IPS DF 4.7 (cell line): ENCODE data around the gene LRG1.
"Not testable (repeated sequence)": the region's sequence is repeated elsewhere in the genome, so short reads cannot be mapped to it uniquely, and the experiment has no call there.

Source experiments
- DNase-seq: peaks from one replicate; pipeline ENCODE4 v3.0.0-alpha.2; 2013; ENCODE audit warnings: low spot score; ENCODE audit errors: extremely low read depth

Gene LRG1

GRCh38 chr19:4529924-4530522 is 9.8 kb downstream of the LRG1 start:
- DNase-seq = no peak

DNA sequence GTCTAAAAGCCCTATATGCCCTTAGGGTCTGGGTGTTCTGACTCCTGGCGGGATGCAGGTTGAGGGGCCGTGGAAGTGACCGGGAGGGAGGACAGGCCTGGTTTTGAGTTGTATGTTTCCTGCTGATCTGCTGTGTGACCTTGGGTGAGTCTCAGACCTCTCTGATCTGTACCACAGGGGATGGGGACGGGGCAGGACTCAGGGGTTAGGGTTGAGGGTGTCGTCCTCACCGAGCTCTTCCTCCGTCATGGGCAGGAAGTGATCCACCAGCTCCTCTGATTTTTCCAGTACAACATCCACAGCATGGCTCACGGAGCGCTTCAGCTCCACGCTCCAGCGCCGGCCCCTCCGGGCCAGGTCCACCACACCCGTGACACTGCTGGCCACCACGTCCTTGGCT is 11.0 kb downstream of the LRG1 start:
- no peak for DNase-seq

- not testable (repeated sequence) for DNase-seq
Measured at GRCh38 chr19:4527377-4527776, 12.5 kb downstream of the LRG1 start.

DNA sequence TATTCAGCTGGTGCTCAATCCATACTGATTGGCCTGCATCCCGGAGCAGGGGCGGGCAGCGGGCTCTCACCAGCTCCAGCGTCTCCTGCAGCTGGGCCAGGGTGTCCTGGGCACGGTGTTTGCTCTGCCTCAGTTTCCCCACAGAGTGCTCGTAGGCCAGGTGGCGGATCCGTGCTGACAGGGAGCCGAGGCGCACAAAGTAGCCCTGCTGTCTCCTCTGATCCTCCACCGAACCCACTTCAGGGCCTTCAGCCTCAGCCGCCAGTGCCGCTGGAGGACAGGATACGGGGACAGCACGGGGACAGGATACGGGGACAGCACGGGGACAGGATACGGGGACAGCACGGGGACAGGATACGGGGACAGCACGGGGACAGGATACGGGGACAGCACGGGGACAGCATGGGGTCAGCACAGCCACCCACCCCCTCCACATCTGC is 14.3 kb downstream of the LRG1 start:
- no peak for DNase-seq

GRCh38 chr19:4524808-4525562 is 14.9 kb downstream of the LRG1 start:
- no peak for DNase-seq

DNA sequence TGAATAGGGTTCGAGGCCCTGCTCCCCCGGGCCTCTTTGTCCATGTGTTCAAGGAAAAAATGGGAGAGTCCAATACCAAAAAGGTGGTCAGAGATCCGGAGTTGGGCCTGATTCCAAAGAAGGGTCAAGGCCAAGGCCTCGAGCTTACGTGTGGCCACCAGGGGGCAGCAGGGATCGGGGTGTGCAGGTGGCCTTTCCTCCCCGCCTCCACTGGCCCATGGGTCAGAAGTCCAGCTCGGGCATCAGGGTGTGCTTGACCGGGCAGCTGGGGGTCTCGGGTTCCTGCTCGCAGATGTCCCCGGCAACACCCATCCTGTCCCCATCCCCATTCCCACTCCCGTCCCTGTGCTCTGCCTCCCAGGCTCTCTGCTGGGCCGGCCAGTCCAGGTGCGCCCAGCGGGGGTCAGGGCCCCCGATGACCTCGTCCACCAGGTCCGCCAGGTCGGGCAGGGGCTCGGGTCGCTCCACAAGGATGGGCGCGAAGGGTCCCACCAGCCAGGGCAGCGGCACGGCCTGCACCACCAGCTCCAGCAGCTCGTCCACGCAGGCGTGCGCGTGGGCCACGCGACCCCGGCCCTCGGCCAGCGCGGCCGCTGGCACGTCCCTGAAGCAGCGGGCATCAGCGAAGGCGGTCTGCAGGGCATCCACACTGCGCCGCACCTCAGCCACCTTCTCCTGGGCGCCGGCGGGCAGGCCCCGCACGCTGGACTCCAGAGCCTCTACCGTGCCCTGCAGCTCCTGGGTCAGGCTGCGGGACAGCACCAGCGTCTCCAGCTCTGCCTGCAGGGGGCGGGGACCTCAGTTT is 16.3 kb downstream of the LRG1 start:
- DNase-seq = no peak

GRCh38 chr19:4522291-4523002 is 17.4 kb downstream of the LRG1 start:
- DNase-seq = no peak

DNA sequence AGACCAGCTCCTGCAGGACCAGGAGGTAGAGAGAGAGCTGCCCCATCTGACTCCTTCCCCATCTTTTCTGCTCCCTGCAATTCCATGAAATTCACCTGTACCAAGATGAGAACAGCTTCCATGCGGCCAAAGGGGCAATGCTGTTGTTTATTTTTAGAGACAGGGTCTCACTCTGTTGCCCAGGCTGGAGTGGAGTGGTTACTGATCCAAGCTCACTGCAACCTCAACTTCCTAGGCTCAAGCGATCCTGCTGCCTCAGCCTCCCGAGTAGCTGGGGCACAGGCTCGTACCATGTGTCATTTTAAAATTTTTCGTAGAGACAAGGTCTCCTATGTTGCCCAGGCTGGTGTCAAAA is 18.0 kb downstream of the LRG1 start:
- DNase-seq = no peak

DNA sequence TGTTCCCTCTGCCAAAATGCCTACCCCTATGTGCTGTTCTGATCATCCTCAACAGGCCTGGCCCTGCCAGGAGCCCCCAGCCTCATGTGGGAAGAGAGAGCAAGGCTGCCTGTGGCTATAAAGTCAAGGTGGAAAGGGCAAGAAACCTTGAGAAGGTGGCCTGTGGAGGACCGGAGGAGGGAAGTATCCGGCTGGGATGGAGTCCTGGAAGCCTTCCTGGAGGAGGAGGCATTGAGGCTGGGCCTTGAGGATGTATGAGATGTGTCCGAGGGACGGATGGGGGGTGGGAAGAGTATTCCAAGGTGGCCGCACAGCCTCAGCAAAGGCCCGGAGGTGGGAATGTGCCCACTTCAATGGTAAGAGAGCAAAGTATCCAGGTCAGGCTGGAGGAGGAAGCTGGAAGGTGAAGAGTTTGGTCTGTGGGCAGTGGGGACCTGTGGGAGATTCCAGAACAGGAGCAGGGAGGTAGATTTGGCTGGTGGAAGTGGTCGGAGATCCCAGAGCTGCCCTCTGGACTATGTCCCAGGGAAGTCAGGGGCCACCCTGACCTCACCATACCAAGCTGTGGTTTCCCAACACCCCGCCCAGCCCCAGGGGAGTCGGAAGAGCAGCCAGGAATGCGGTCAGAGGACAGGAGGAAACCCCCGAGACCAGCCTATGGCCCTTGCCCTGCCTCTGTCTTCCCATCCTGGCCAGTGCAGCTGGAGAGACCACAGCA is 18.5 kb downstream of the LRG1 start:
- DNase-seq = no peak

- DNase-seq = no peak
Measured at GRCh38 chr19:4519521-4520277, 20.1 kb downstream of the LRG1 start.

- no peak for DNase-seq
Measured at GRCh38 chr19:4519172-4519496, 20.7 kb downstream of the LRG1 start.

DNA sequence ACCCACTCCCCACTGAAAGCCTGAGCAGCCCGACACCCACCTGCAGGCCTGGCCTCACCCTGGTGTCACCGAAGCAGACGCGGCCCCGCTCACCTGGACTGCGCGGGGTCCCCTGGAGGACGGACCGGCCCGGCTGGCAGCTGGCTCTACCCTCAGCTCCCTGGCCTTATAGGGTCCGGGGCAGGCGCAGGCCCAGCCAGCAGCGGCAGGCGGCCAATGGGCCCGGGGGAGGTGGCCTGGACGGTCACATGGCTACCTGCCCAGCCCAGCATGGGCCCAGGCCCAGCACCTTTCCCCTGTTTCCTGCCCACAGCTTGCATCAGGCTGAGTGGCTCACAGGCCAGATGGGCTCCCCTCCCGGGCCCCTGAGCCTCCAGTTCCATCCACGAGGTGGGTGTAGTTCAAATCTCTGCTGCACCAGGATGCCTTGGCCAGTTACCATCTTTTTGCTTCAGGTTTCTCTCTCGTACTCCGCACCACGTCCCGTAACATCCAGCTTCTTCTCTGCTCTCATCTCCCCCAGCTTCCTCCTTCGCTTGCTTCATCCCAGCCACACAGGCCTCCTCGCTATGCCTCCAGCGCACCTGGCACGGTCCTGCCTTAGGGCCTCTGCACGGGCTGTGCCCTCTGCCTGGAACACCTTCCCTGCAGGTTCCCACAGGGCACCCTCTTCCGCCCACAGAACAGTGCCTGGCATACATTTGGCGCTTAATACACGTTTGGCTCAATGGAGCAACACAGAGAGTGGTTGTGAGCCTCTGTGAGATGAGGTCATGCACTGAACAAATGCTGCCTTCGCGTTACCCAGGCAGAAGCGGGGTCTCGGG is 21.3 kb downstream of the LRG1 start, which contains the start of gene PLIN4:
Gene PLIN4 (minus strand): TSS at position 142 of the 827 bp plus-strand sequence. CDS start 214 bp downstream, outside the sequence.
- no peak for DNase-seq

DNA sequence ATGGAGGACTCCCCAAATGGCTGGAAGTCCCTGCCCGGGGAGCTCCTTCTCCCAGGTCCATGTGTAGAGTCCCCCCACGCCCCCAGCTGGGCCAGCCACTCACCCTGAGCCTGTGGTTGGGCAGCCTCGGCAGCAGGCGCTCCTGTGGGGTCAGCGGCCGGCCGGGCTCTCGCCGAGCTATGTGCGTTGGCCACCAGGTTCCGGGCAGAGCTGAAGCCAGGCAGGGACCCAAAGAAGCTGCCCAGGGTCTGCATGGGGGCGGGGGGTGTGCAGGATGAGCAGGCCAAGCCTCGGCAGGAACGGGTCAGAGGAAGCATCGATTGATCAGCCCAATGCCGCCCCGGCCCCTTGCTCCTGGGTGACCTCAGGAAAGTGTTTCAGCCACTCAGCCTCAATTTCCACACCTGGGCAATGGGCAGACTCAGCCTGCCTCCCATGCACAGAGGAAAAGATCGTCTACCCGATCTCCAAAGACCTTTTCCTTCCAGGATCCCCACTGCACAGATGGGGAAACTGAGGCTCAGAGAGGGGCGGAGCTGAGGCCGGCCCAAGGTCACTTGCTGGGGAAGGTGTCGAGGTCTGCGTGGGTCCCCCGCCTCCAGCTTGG is 22.3 kb downstream of the LRG1 start:
- no peak for DNase-seq

DNA sequence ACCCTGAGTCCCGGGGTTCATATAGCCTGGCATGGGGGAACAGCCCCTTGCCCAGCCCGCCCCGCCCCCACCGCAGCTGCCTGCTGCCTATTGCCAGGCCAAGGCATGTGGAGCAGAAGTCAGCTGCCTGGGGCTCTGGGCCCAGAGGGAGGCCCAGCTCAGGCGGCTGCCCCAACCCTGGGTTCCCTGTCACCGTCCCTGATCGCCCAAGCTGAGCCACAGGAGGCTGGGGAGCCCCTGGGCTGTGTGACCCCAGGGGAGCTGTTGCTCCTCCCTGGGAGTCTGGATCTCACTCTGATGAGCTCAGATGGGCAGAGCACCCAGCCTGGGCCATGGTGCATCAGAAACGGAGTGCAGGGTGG is 22.9 kb downstream of the LRG1 start:
- DNase-seq = no peak

GRCh38 chr19:4516199-4516938 is 23.5 kb downstream of the LRG1 start:
- DNase-seq = no peak

- no peak for DNase-seq
Measured at GRCh38 chr19:4515732-4516131, 24.1 kb downstream of the LRG1 start.

GRCh38 chr19:4513248-4513647 is 26.6 kb downstream of the LRG1 start:
- no peak for DNase-seq

DNA sequence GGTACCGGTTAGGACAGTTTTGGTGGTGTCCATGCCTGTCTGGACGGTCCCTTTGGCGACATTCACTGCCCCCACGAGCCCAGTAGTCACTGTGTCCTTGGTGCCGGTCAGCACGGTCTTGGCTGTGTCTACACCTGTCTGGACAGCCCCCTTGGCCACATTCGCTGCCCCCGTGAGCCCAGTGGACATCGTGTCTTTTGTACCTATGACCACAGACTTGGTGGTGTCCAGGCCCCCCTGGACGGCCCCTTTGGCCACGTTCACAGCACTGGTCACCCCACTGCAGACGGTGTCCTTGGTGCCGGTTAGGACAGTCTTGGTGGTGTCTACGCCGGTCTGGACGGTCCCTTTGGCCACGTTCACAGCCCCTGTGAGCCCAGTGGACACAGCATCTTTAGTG is 27.8 kb downstream of the LRG1 start:
- DNase-seq = no peak
